HCT116 (cell line): ENCODE data around the gene PNPLA5.

Experiments used
- CTCF ChIP-seq, 3 experiments: fragments of 200-600 bp in 1 of 3; sonication (generic) in 1 of 3; IDR thresholded peaks in 2 of 3; conservative IDR thresholded peaks in 1 of 3; 2 replicates each; pipeline ENCODE4 v1.5.1; 2012 to 2017; ENCODE audit warnings: low read depth in 2 of 3, low read length in 2 of 3, antibody characterized with exemption in 1 of 3, borderline replicate concordance in 1 of 3, control low read depth in 1 of 3, mild to moderate bottlenecking in 1 of 3, mixed read lengths in 1 of 3, mixed run types in 1 of 3, moderate library complexity in 1 of 3; ENCODE audit not compliant: insufficient read depth in 1 of 3
- POLR2A ChIP-seq: IDR thresholded peaks from 2 replicates; pipeline ENCODE4 v1.7.0; 2011; ENCODE audit warnings: borderline replicate concordance; ENCODE audit not compliant: insufficient read depth, insufficient read length; ENCODE audit errors: extremely low read depth
- ZFX ChIP-seq: fragments of 450-650 bp; IDR thresholded peaks from 2 replicates; pipeline ENCODE4 v1.6.1; 2017

GRCh38 chr22:43829904-43830851 is 61.6 kb downstream of the PNPLA5 start:
- TF ChIP-seq POLR2A = no peak
- TF ChIP-seq CTCF (IDR thresholded peaks at IDR 0.05 in 2 of 3, conservative IDR thresholded peaks at IDR 0.05 in 1 of 3; ENCODE audit: borderline replicate concordance in 1 of 3, insufficient read depth in 1 of 3, low read depth in 2 of 3, low read length in 2 of 3) = no peak
- no peak for TF ChIP-seq ZFX
